GM18502 (cell line): ENCODE measurements around the gene FAM222A.

ENCODE experiments used
- ATAC-seq: cut with Tn5 transposase; IDR thresholded peaks from one replicate; pipeline ENCODE4 v1.9.1; 2021; ENCODE audit warnings: mild to moderate bottlenecking; ENCODE audit not compliant: unreplicated experiment, poor library complexity

The FAM222A gene

GRCh38 chr12:109815757-109816617, 102.4 kb downstream of the FAM222A start:
- ATAC-seq = no peak

GRCh38 chr12:109816870-109817269, 103.2 kb downstream of the FAM222A start:
- ATAC-seq = no peak

- no peak for ATAC-seq
Measured at GRCh38 chr12:109817627-109818231, 104.1 kb downstream of the FAM222A start.

- ATAC-seq = no peak
Measured at GRCh38 chr12:109818253-109818652, 104.6 kb downstream of the FAM222A start.

- ATAC-seq = no peak
Measured at GRCh38 chr12:109818905-109819500, 105.4 kb downstream of the FAM222A start.
